K562 (cell line): Measurements from ENCODE around the gene ANKRD12. TPM values are rescaled to one million over a fixed set of nuclear protein-coding genes. Genes with fewer than 3 reads are reported as not detected.

Source experiments
- ATAC-seq: fragments of 200-7000 bp; cut with Tn5 transposase; 3 replicates; pipeline ENCODE4 v1.9.1; 2020; ENCODE audit warnings: moderate library complexity
- BruUV-seq: library from RNA; stranded (reverse); fragments of 400-500 nt; replicated peaks from 2 replicates; lab custom pipeline; 2021; lab: Mats Ljungman, UMichigan
- CTCF ChIA-PET: fragments of 300-600 bp; formaldehyde crosslinking; extraction: SDS; loops from one replicate; lab custom pipeline; 2021; ENCODE audit warnings: low intra/inter-chr PET ratio; lab: Yijun Ruan, JAX
- POLR2A ChIA-PET: fragments of 300-600, 350-650 bp; sonication (Branson Sonifier 250); formaldehyde crosslinking; extraction: SDS; loops from one replicate; lab custom pipeline; 2021; ENCODE audit warnings: antibody characterized with exemption, inconsistent platforms; lab: Yijun Ruan, JAX
- DNase-seq, 4 experiments: peaks; one replicate each; pipeline versions ENCODE4 v3.0.0 to v3.0.0-alpha.2; 2011 to 2018; ENCODE audit warnings: low spot score in 3 of 4, mixed read lengths in 3 of 4; ENCODE audit errors: extremely low read depth in 1 of 4
- FAIRE-seq: peaks from 2 replicates; lab custom pipeline; 2011; peaks lifted over from hg19 to GRCh38; lab: Jason Lieb, UNC
- H2AFZ ChIP-seq: 2 replicates; pipeline ENCODE4 v1.6.0; 2011; ENCODE audit warnings: low read depth, low read length, control low read depth, inconsistent platforms
- H3K27ac ChIP-seq: fragments of 200-600 bp; 3 replicates; pipeline ENCODE4 v1.8.0; 2011; ENCODE audit warnings: low read depth, mild to moderate bottlenecking, control low read depth, inconsistent platforms, low read length, moderate library complexity, mixed read lengths; ENCODE audit errors: extremely low read depth
- H3K27me3 ChIP-seq, 2 experiments: fragments of 300-600 bp in 1 of 2; 2 replicates in 1 of 2; 3 replicates in 1 of 2; pipeline versions ENCODE4 v1.6.0 to v1.8.0; 2011; ENCODE audit warnings: inconsistent platforms in 2 of 2, low read length in 2 of 2, mild to moderate bottlenecking in 1 of 2, mixed read lengths in 1 of 2, moderate library complexity in 1 of 2; ENCODE audit not compliant: control insufficient read depth in 2 of 2, insufficient read depth in 2 of 2
- H3K36me3 ChIP-seq: fragments of 300-600 bp; 3 replicates; pipeline ENCODE4 v1.8.0; 2011; ENCODE audit warnings: mild to moderate bottlenecking, low read length, inconsistent platforms; ENCODE audit not compliant: control insufficient read depth, insufficient read depth
- H3K4me1 ChIP-seq, 2 experiments: fragments of 200-600 bp in 1 of 2; replicated peaks in 1 of 2; 2 replicates in 1 of 2; 3 replicates in 1 of 2; pipeline versions ENCODE4 v1.5.1 to v1.8.0; 2011; ENCODE audit warnings: inconsistent platforms in 2 of 2, low read length in 2 of 2, mild to moderate bottlenecking in 1 of 2, mixed read lengths in 1 of 2, moderate library complexity in 1 of 2; ENCODE audit not compliant: control insufficient read depth in 2 of 2, insufficient read depth in 2 of 2
- H3K4me2 ChIP-seq: 2 replicates; pipeline ENCODE4 v1.6.1; 2011; ENCODE audit warnings: low read length, control low read depth, inconsistent platforms, mixed read lengths; ENCODE audit not compliant: insufficient read depth
- H3K4me3 ChIP-seq: fragments of 200-600 bp; sonication (generic), shearing (Covaris generic); 2 replicates; pipeline ENCODE4 v1.5.1; 2016; ENCODE audit warnings: control low read depth, inconsistent platforms
- H3K79me2 ChIP-seq: fragments of 200-600 bp; 3 replicates; pipeline ENCODE4 v1.8.0; 2011; ENCODE audit warnings: low read length, inconsistent platforms; ENCODE audit not compliant: control insufficient read depth, insufficient read depth
- H3K9ac ChIP-seq, 2 experiments: 2 replicates each; pipeline versions ENCODE4 v1.6.0 to v1.6.1; 2011; ENCODE audit warnings: low read depth in 2 of 2, low read length in 2 of 2, control low read depth in 1 of 2, inconsistent platforms in 1 of 2, mild to moderate bottlenecking in 1 of 2, mixed read lengths in 1 of 2; ENCODE audit not compliant: insufficient read depth in 1 of 2
- H3K9me1 ChIP-seq: one replicate; pipeline ENCODE4 v1.6.0; 2011; ENCODE audit warnings: inconsistent platforms, mild to moderate bottlenecking, low read length, moderate library complexity; ENCODE audit not compliant: control insufficient read depth, insufficient read depth
- H3K9me3 ChIP-seq: replicated peaks from 2 replicates; pipeline ENCODE4 v1.5.1; 2011; ENCODE audit warnings: low read depth, low read length, inconsistent platforms; ENCODE audit not compliant: control insufficient read depth, insufficient read depth
- H4K20me1 ChIP-seq: replicated peaks from 2 replicates; pipeline ENCODE4 v1.6.1; 2011; ENCODE audit warnings: low read length, inconsistent platforms, mixed read lengths; ENCODE audit not compliant: control insufficient read depth, insufficient read depth
- GATA2 ChIP-seq: sonication (generic); formaldehyde crosslinking; IDR thresholded peaks from 2 replicates; pipeline ENCODE4 v1.4.0; 2020; ENCODE audit warnings: mild to moderate bottlenecking, missing genetic modification reagents
- HNRNPK ChIP-seq: fragments of 200-400 bp; formaldehyde crosslinking; IDR thresholded peaks from one replicate; pipeline ENCODE4 v1.6.1; 2018; ENCODE audit warnings: mild to moderate bottlenecking, low read depth, low read length; ENCODE audit not compliant: poor library complexity, severe bottlenecking
- NFIC ChIP-seq: fragments of 450-650 bp; IDR thresholded peaks from 2 replicates; pipeline ENCODE4 v1.6.1; 2017; ENCODE audit warnings: mild to moderate bottlenecking, inconsistent platforms
- NR3C1 ChIP-seq: sonication (generic); formaldehyde crosslinking; IDR thresholded peaks from 2 replicates; pipeline ENCODE4 v1.8.1; 2022; ENCODE audit warnings: missing genetic modification reagents
- PYGO2 ChIP-seq: fragments of 450-650 bp; IDR thresholded peaks from 2 replicates; pipeline ENCODE4 v1.6.1; 2016; ENCODE audit warnings: mild to moderate bottlenecking, missing genetic modification characterization, moderate library complexity, missing compliant biosample characterization
- SMARCE1 ChIP-seq: fragments of 450-650 bp; IDR thresholded peaks from 2 replicates; pipeline ENCODE4 v1.7.1; 2016; ENCODE audit warnings: mild to moderate bottlenecking
- TCF7L2 ChIP-seq: fragments of 150-350 bp; IDR thresholded peaks from 2 replicates; pipeline ENCODE4 v1.6.1; 2016; ENCODE audit warnings: low read depth, mild to moderate bottlenecking, low read length, moderate library complexity
- TEAD4 ChIP-seq, 2 experiments: sonication (generic) in 1 of 2; formaldehyde crosslinking in 1 of 2; IDR thresholded peaks; 2 replicates each; pipeline versions ENCODE4 v1.6.1 to v1.8.0; 2012 to 2022; ENCODE audit warnings: borderline replicate concordance in 1 of 2, inconsistent platforms in 1 of 2, low read length in 1 of 2, mild to moderate bottlenecking in 1 of 2, missing genetic modification reagents in 1 of 2
- TRIM28 ChIP-seq: fragments of 450-650 bp; IDR thresholded peaks from 2 replicates; pipeline ENCODE4 v1.6.1; 2017
- ZBTB26 ChIP-seq: fragments of 450-650 bp; formaldehyde crosslinking; IDR thresholded peaks from 2 replicates; pipeline ENCODE4 v1.4.0; 2022; ENCODE audit warnings: missing genetic modification characterization
- ZFPM2 ChIP-seq: fragments of 250-450 bp; sonication (Bioruptor Pico); IDR thresholded peaks from 2 replicates; pipeline ENCODE4 v1.5.1; 2022; ENCODE audit warnings: mild to moderate bottlenecking
- ZKSCAN3 ChIP-seq: fragments of 250-450 bp; sonication (Bioruptor Pico); IDR thresholded peaks from 2 replicates; pipeline ENCODE4 v1.4.0; 2020
- ZNF785 ChIP-seq: fragments of 250-450 bp; sonication (Bioruptor Pico); IDR thresholded peaks from 2 replicates; pipeline ENCODE4 v1.4.0; 2020; ENCODE audit warnings: mild to moderate bottlenecking
- WGBS: fragments of 100-300 bp; shearing (Covaris generic); methylation state at CpG from one replicate; pipeline ENCODE4 v1.1.6; 2016; ENCODE audit warnings: low coverage, mixed read lengths; ENCODE audit not compliant: insufficient coverage; ENCODE audit errors: missing lambda C conversion rate; 5-methylcytosine and 5-hydroxymethylcytosine counted together
- in situ Hi-C: fragments of 300-500 bp; cut with MboI; formaldehyde crosslinking; loops from 4 replicates; pipeline ENCODE4 v1.15.0; 2018; ENCODE audit warnings: inconsistent platforms, mixed read lengths
- intact Hi-C: fragments of 100-400 bp; cut with micrococcal nuclease; formaldehyde crosslinking; loops from 2 replicates; pipeline ENCODE4 v1.14.2; 2022
- polyA plus RNA-seq, 8 experiments: library from polyadenylated mRNA; depleted of rRNA in 4 of 8; stranded (reverse) in 5 of 8; unstranded in 3 of 8; fragments of >200 nt; fragmentation: Nextera tagmentation in 2 of 8; fragmentation: Illumina TruSeq in 1 of 8; extraction: Ambion mirVana in 2 of 8; extraction: Trizol in 1 of 8; gene quantifications; 2 replicates each; pipeline versions ENCODE4 v1.2.1 to v1.2.3, GENCODE V29; 2011 to 2014; ENCODE audit warnings: inconsistent platforms in 1 of 8, missing spikeins in 1 of 8
- total RNA-seq, 7 experiments: library from RNA; depleted of rRNA in 6 of 7; stranded (reverse); fragments of >200 nt in 6 of 7; fragmentation: Illumina TruSeq in 2 of 7; extraction: Trizol in 2 of 7; gene quantifications; 2 replicates each; pipeline versions ENCODE4 v1.2.1 to v1.2.3, GENCODE V29; 2011 to 2021; ENCODE audit warnings: low replicate concordance in 1 of 7

The ANKRD12 gene
- total and polyA plus RNA-seq, 9 of the 15 experiments (the other 6 are each of a cell fraction or from before 2014, with no cell fraction given), result 6.6 to 28.2 (median 16.0) TPM

GRCh38 chr18:9237981-9238380, 101.4 kb downstream of the ANKRD12 start:
- H3K27ac ChIP-seq, result no peak overlapping the region
- intact Hi-C loops, result no loop called here
- no peak overlapping the region for H3K9ac ChIP-seq
- H3K9me3 ChIP-seq, result no peaks in the 10 kb centered on the region
- DNase-seq (no peak), ATAC-seq (no peak), FAIRE-seq (no peak)
- POLR2A ChIA-PET, result interaction anchor here (1.0 to 1.2 kb wide), 3 partner anchors 9 to 16 kb away, joined by 3 to 4 read pairs (median 3); no protein-coding TSS in a partner anchor
- 46% methylated on average over 2 of the region's 2 CpGs for WGBS
- TF ChIP-seq NFIC, result peak; percentile 78
- no peak for TF ChIP-seq HNRNPK
- peak; percentile 49; the same call in 1 of the 2 replicates for TF ChIP-seq SMARCE1
- no peak for TF ChIP-seq TRIM28
- H3K4me3 ChIP-seq, result no peak overlapping the region
- no peak overlapping the region for H2AFZ ChIP-seq
- no peaks in the 10 kb centered on the region for H3K27me3 ChIP-seq
- CTCF ChIA-PET, result no interaction called here
- H4K20me1 ChIP-seq, result no peaks in the 10 kb centered on the region
- peaks cover 56% of the 10 kb centered on the region for H3K36me3 ChIP-seq
- H3K9me1 ChIP-seq, result no peaks in the 10 kb centered on the region
- in situ Hi-C loops, result no loop called here
- H3K4me2 ChIP-seq, result no peak overlapping the region
- H3K4me1 ChIP-seq, result 0 out of 5 replicates have a peak, but pooled peaks cover 0 to 3% of the 10 kb centered on the region in 2 experiments
- no TSS peak for BruUV-seq
- peaks cover 4% of the 10 kb centered on the region; the same call in 1 of the 3 replicates for H3K79me2 ChIP-seq

GRCh38 chr18:9239720-9240119, 103.1 kb downstream of the ANKRD12 start:
- Histone ChIP-seq H3K4me2 (no peak overlapping the region), H3K79me2 (no peaks in the 10 kb centered on the region), H3K9ac (no peak overlapping the region), H2AFZ (no peak overlapping the region), H3K4me3 (no peak overlapping the region), H3K4me1 (0 out of 5 replicates have a peak, but pooled peaks cover 0 to 3% of the 10 kb centered on the region in 2 experiments), H4K20me1 (no peaks in the 10 kb centered on the region), H3K9me3 (no peaks in the 10 kb centered on the region), H3K9me1 (no peaks in the 10 kb centered on the region), H3K27ac (no peak overlapping the region), H3K36me3 (peaks cover 42% of the 10 kb centered on the region), H3K27me3 (no peaks in the 10 kb centered on the region)
- in situ Hi-C loops (no loop called here), intact Hi-C loops (no loop called here)
- CTCF ChIA-PET, result no interaction called here
- 95% methylated on average over 1 of the region's 1 CpG for WGBS
- FAIRE-seq, result no peak
- DNase-seq, result no peak
- ATAC-seq, result no peak
- POLR2A ChIA-PET, result interaction anchor here (1.2 to 1.3 kb wide), 2 partner anchors 9 to 12 kb away, joined by 3 to 5 read pairs; no protein-coding TSS in a partner anchor
- BruUV-seq, result no TSS peak
- TF ChIP-seq ZNF785 (CRISPR knock-in tag), result no peak
- TF ChIP-seq NR3C1 (CRISPR knock-in tag), result no peak
- TF ChIP-seq TCF7L2, result no peak
- no peak for TF ChIP-seq TEAD4 (IDR thresholded peaks at IDR 0.05; ENCODE audit: low read length)
- no peak for TF ChIP-seq TEAD4 (CRISPR knock-in tag; IDR thresholded peaks at IDR 0.05; ENCODE audit: borderline replicate concordance)
- TF ChIP-seq GATA2 (CRISPR knock-in tag), result no peak
- no peak for TF ChIP-seq ZFPM2 (CRISPR knock-in tag)
- TF ChIP-seq ZBTB26 (CRISPR knock-in tag), result no peak
- no peak for TF ChIP-seq PYGO2
- no peak for TF ChIP-seq ZKSCAN3 (CRISPR knock-in tag)
